Activated T-cell treated with anti-CD3 and anti-CD28 coated beads for 48 hours (primary cell): ENCODE data around the gene PC.
"Not testable (repeated sequence)": the region's sequence is repeated elsewhere in the genome, so short reads cannot be mapped to it uniquely, and the experiment has no call there.

Experiments used
- DNase-seq: peaks from one replicate; pipeline ENCODE4 v3.0.0-alpha.2; 2020; ENCODE audit warnings: low read depth

PC gene

DNA sequence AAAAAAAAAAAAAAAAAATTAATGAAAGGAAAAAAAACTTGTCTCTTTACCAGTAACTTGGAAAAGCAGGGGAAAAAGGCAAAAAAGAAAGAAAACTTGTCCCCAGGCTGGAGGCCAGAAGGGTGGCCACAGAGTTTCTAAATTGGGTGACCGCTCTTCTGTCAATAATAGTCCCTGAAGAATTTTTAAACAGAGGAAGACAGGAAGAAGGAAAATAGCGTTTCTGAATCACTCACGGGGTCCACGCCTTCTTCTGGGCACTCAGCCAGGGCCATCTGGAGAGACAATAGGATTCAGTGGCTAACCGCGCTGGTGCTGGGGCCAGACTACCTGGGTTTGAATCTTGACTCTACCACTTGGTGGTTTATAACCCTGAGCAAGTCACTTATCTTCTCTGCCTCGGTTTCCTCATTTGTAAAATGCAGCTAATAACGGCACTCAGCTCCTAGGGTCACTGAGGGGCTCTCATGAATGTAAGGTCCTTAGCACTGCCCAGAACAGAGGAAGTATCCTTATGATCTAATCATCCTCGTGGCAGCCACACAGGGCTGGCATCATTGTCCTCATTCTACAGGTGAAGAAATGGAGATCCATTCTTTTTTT is 23.9 kb upstream of the PC start:
- DNase-seq = no peak

DNA sequence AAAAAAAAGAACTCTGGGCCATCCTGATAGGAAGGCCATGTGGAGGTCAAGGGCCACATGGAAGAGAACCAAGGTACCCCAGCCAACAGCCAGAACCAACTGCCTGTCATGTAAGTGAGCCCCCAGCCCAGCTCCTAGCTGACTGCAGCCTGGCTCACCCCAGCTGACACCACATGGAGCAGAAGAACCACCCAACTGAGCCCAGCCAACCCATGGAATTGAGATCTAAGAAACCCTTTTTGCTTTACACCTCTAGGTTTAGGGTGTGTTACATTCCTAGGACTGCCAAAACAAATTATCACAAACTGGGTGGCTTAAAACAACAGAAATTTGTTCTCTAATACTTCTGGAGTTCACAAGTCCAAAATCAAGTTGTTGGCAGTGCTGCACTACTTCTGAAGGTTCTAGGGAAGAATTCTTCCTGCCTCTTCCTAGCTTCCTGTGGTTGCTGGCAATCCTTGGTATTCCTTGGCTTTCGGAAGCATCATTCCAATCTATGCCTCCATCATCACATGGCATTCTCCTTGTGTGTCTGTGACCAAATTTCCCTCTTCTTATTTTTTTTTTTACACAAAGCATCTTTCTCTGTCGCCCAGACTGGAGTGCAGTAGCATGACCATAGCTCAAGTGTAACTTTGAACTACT is 21.3 kb upstream of the PC start:
- no peak for DNase-seq

- DNase-seq = no peak
These were observed 20.5 kb upstream of the PC start for GRCh38 chr11:66978717-66979116.

GRCh38 chr11:66978229-66978628 is 20.0 kb upstream of the PC start:
- no peak for DNase-seq

DNA sequence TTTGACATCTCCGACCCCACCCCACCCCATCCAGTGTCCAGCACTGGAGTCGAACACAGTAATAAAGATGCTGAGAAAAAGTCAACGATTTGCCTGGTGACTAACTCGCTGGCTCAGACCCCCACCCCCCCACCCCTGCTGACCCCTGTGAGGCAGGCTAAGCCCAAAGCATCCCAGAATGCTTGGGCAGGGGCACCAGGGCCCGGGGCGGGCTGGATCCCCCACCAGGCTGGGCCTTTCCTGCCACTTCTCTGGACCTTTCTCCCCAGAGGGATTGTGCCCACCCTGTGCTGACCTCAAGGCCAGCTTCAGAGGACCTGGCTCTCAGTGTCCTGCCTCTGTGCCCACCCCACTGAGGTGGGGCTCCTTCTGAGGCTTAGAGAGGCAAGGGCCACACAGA is 18.7 kb upstream of the PC start:
- DNase-seq = no peak

DNA sequence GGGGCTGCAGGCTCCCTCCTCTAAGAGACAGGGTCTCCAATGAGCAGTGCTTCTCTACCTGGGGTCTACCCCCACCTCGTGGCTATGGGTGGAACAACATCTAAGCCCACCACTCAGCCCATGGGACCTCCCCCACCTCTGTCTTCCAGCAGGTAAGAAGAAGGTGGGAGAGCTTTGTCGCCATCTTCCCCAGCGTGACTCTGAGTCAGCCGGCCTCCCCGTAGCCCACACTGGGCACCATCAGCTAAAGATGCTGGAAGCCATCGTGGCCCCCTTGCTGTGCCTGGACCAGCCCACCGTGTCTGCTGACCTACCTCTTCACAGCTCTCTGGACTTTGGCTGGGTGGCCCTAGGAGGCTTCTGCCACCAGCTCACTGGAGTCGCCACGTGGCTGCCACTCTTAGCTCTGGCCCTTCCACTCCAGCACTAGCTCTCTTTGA is 17.9 kb upstream of the PC start:
- DNase-seq = no peak

DNA sequence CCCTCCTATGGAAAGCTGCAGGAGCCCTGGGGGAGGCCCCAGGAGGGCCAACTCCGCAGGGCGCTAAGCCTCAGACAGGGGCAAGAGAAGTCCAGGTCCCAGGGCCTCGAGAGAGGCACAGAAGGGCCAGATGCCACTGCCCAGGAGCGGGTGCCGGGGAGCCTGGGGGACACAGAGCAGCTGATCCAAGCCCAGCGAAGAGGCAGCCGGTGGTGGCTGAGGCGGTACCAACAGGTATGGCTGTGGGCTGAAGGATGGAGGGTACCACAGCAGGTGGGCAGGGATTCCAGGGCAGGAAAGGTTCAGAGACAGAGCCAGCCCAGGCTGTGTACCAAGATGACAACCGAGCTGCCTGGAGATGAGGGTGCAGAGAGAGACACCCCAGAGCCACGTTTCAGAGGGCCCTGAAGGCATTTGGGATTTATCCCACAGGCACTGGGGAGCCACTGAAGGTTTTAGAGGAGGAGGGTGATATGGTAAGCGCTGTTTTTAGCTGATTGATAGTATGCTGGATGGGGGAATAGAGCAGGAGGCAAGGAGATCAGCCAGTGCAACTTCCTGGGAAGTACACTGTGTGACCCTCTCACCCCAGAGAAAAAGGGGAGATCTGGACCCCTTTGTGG is 17.3 kb upstream of the PC start:
- no peak for DNase-seq

GRCh38 chr11:66974724-66975404 is 16.7 kb upstream of the PC start, which contains the start of gene C11orf86:
C11orf86 (plus strand) TSS chr11:66975304; CDS start chr11:66975363, 59 bp downstream.
- DNase-seq = no peak

DNA sequence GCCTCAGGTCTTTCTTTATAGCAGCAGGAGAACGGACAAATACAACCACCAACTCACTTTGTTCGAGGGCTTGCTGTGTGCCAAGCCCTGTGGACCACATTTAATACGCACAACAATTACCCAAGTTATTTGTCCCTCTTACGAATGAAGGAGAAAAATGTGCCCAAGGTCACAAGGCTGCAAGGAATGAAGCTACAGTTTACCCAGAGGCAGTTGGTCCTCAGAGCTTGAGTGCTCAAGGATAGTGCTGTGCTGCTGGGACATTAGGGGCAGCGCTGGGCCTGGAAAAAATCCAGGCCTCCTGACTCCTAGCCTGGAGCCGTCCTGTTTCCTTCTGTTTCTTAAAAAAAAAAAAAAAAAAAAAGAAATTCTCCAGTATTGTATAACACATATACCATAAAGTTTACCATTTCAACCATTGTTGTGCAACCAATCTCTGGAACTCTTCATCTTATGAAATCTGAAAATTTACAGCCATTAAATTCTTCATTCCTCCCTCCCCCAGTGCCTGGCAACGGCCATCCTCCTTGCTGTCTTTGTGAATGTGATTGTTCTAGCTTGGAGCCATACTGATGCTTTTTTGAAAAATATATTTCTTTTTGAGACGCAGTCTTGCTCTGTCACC is 15.9 kb upstream of the PC start:
- DNase-seq = no peak

GRCh38 chr11:66971488-66971887 is 13.3 kb upstream of the PC start:
- no peak for DNase-seq

DNA sequence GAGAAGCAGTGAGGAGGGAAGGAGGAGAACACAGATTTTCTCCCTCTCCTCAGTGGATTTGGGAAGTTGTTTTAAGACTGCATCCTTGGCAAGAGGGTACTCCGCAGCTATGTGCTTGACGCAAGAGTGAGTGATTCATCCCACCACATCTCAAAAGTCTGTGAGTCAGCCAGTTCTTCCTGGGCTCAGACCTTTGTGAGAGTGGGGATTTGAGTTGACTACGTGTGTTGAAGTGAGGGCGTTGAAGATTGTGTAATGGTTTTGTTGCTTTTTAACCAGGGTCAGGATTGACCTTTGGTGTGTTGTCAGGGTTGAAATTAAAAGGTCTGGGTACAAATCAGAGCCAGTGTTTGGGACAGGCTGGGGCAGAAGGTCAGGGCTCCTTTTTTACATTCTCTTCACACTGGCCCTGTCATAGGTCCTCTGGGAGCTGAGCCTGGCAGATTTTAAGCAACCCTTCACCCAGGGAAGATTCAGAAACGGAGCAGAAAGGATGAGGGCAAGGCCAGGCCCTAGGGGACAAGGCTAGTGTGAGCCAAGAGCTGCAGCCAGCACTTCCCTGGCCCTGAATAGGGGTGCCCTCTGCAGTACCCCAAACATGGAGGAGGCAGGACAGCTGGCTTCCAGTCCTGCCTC is 12.7 kb upstream of the PC start:
- peak; percentile 15 for DNase-seq

DNA sequence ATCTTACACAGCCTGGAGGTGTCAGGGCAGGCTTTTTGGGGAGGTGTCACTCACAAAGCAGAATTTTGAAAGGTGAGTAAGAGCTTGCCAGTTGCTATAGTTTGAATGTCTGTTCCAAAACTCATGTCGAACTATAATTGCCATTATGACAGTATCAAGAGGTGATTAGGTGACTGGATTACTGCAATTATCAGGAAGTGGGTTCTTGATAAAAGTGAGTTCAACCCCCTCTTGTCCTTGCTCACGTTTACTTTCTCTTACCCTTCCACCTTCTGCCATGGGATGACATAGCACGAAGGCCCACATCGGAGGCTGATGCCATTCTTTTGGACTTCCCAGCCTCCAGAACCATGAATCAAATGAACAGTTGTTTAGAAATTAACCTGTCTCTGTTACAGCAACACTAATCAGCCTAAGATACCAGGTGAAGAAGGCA is 12.2 kb upstream of the PC start:
- no peak for DNase-seq

DNA sequence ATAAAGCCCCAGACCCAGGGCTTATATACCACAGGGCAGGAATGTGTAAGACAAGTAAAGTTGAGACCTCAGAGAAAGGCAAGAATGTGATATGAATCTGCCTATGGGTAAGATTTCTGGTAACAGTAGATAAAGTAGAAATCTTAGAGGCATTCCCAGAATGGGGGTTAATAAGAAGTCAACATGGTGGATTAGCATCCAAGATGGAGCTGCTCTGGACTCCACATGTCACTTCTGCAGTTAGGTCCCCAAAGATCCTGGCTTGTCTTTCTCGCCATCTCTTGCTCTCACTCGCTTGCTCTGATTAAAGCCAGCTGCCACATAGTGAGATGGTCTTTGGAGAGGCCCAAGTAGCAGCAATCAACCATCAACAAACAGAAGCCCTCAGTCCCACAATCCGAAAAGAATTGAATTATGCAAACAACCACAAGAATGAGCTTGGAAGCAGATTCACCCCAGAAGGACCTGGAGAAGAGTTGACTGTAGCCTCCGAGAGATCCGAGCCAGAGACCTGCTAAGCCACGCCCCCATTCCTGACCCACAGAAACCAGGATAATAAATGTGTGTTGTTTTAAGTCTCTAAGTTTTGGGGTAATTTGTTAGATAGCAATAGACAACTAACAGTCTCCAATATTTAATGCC is 11.5 kb upstream of the PC start:
- no peak for DNase-seq

DNA sequence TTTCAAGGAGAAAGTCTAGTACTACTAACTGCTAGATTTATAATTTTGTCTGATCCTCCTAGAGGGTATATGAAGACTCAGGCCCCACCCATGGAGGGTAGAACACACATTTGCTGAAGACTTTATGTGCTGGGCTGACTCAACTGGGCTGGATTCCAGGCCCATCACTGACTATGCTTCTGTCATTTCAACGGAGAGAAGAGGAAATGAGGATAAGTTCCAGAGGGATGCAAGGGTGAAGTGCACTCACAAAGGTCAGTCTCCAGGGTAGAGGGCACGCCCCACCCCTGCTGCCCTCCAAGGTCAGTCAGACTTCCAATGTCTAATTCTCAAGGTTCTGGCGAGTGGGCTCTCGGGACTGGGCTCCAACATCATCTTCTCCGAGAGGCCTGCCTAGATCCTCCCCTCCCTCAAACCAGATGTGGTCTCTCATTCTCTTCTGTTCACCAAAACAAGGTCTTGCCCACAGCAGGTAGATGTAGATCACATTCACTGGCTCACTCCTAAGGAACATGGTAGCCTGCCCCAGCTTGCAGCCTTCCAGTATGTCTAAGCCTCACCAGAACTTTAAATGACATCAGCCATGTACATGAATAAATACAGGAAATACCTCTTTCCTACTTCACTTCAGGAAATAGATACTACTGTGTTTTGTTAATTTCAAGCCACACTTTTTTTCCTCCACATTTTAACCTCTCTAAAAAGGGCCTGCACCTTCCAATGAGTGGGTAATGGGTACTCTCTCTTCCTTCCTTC is 9.7 kb upstream of the PC start:
- DNase-seq = no peak

- DNase-seq = no peak
These were observed 8.2 kb upstream of the PC start for GRCh38 chr11:66966351-66966750.

DNA sequence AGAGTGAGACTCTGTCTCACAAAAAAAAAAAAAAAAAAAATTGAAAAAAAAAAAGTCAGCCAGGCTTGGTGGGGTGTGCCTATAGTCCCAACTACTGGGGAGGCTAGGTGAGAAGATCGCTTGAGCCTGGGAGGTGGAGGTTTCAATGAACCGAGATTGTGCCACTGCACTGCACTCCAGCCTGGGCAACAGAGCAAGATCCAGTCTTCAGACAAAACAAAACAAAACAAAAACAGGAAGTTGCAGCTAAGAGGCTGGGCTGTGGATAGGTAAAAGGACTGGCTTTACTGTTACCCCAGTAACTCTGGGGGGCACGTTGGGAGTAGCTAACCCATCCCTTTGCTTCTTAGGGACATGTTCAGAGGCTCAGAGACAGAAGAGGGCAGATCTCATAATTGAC is 6.3 kb upstream of the PC start:
- no peak for DNase-seq

GRCh38 chr11:66962801-66963200 is 4.6 kb upstream of the PC start:
- DNase-seq = no peak

GRCh38 chr11:66962247-66962646 is 4.1 kb upstream of the PC start:
- no peak for DNase-seq

GRCh38 chr11:66961691-66962213 is 3.6 kb upstream of the PC start:
- not testable (repeated sequence) for DNase-seq

DNA sequence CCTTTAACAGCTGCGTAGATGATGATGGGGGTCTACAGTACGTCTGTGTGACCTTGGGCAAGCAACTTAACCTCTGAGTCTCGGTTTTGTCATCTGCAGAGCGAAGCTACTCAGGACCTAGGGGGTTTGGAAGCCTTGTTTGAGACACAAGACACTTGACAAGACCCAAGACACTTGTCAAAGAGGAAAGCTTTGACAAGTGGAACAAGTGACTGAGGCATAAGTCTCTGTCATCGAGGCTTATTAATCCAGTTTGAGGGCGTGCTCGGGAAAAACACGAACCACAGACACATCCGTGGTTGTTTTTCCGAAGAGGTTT is 732 bp upstream of the PC start:
- no peak for DNase-seq

DNA sequence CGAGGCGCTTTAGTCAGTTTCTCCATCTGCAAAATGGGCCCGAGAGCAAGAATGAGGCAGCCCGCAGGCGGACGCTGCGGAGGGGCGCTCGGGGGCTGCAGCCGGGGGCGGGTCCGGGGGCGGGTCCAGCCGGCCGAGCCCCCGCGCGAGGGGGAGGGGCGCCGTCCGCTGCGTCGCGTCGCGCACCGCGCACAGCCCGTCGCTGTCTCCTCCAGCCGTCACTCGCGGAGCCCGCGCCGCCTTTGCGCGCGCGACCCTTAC is 282 bp downstream of the PC start:
- DNase-seq = no peak
